Peyer's patch (tissue), 4 donors: ENCODE results near the gene ZBED5.

Experiments used
- CTCF ChIP-seq, 6 experiments: fragments of 450-650 bp in 4 of 6; fragments of 200-600 bp in 2 of 6; sonication (generic) in 1 of 6; IDR thresholded peaks; one replicate each; pipeline ENCODE4 v1.5.1; 2017 to 2019; ENCODE audit warnings: antibody characterized with exemption in 6 of 6, mild to moderate bottlenecking in 3 of 6, moderate library complexity in 1 of 6
- POLR2A ChIP-seq, 2 donors: fragments of 450-650 bp; IDR thresholded peaks; one replicate each; pipeline ENCODE4 v1.5.1; 2017; ENCODE audit warnings: antibody characterized with exemption in 2 of 2, mild to moderate bottlenecking in 2 of 2, moderate library complexity in 2 of 2

- no peak for TF ChIP-seq CTCF (IDR thresholded peaks at IDR 0.05)
- peak; percentile 29 to 37 for TF ChIP-seq POLR2A (IDR thresholded peaks at IDR 0.05)
These were observed 979 bp downstream of the ZBED5 start for GRCh38 chr11:10856689-10857458.
